ENCODE results near the gene CLCN2. TPM values are rescaled to one million over a fixed set of nuclear protein-coding genes. Genes with fewer than 3 reads are reported as not detected.

CLCN2 gene
- polyA plus RNA-seq, 2 of the 4 experiments (the other 2 are of a cell fraction), result 2.2 to 5.4 TPM

GRCh38 chr3:184372911-184373310 lies 11.5 kb upstream of the CLCN2 start:
- no peak for DNase-seq (ENCODE audit: low read depth in 1 of 2, low spot score in 1 of 2)
- ChIA-PET CTCF (interaction anchor here (0.9 to 13.6 kb wide), 10 partner anchors 9 to 188 kb away, joined by 3 to 171 read pairs (median 16); partner anchors contain the start of gene EPHB3), POLR2A (interaction anchor here (1.3 kb wide), 1 partner anchor 145 kb away, joined by 3 read pairs; no protein-coding TSS in a partner anchor)
- 67% methylated on average over 2 of the region's 5 CpGs for WGBS (ENCODE audit: missing lambda C conversion rate)
- Histone ChIP-seq H3K9me3 (no peaks in the 10 kb centered on the region), H3K4me1 (peaks cover 10% of the 10 kb centered on the region; the same call in 2 of the 3 replicates), H3K4me2 (no peak overlapping the region), H3K27ac (no peak overlapping the region), H3K4me3 (no peak overlapping the region)
- no peak for FAIRE-seq
- peak in 1 of 2 experiments; percentile 17; a peak in 1 of 6 replicates for ATAC-seq
- TF ChIP-seq MAX (IDR thresholded peaks at IDR 0.05) (no peak), CBX2 (IDR thresholded peaks at IDR 0.05; ENCODE audit: borderline replicate concordance, low read depth) (no peak), FOXS1 (CRISPR knock-in tag; IDR thresholded peaks at IDR 0.05) (no peak), HDAC2 (IDR thresholded peaks at IDR 0.05) (no peak), EHF (CRISPR knock-in tag; IDR thresholded peaks at IDR 0.05) (no peak), RARB (CRISPR knock-in tag; IDR thresholded peaks at IDR 0.05) (no peak), PBX3 (IDR thresholded peaks at IDR 0.05) (no peak), POLR2AphosphoS2 (conservative IDR thresholded peaks at IDR 0.05; ENCODE audit: low read length) (no peak), HMGXB4 (CRISPR knock-in tag; IDR thresholded peaks at IDR 0.05; ENCODE audit: borderline replicate concordance) (no peak), ZNF302 (CRISPR knock-in tag; IDR thresholded peaks at IDR 0.05) (no peak), RCOR1 (IDR thresholded peaks at IDR 0.05; ENCODE audit: low read depth, low read length) (no peak), NPAS2 (CRISPR knock-in tag; IDR thresholded peaks at IDR 0.05; ENCODE audit: borderline replicate concordance) (no peak), JUN (IDR thresholded peaks at IDR 0.05) (no peak), FOSL2 (IDR thresholded peaks at IDR 0.05) (no peak), FOSL2 (CRISPR knock-in tag; IDR thresholded peaks at IDR 0.05) (no peak), SMC3 (IDR thresholded peaks at IDR 0.05) (no peak), NR3C1 (IDR thresholded peaks at IDR 0.05) (no peak), USF2 (IDR thresholded peaks at IDR 0.05) (no peak), HES2 (IDR thresholded peaks at IDR 0.05) (no peak), ESRRA (IDR thresholded peaks at IDR 0.05; ENCODE audit: borderline replicate concordance, low read length) (no peak)

GRCh38 chr3:184372296-184372821 lies 11.0 kb upstream of the CLCN2 start:
- 64% methylated on average over 8 of the region's 8 CpGs for WGBS (ENCODE audit: missing lambda C conversion rate)
- FAIRE-seq (no peak), ATAC-seq (no peak), DNase-seq (ENCODE audit: low read depth in 1 of 2, low spot score in 1 of 2) (no peak)
- ChIA-PET CTCF (interaction anchor here (0.7 to 13.6 kb wide), 28 partner anchors 8 to 189 kb away, joined by 3 to 171 read pairs (median 6); partner anchors contain the start of gene EPHB3), POLR2A (interaction anchor here (1.2 to 1.6 kb wide), 3 partner anchors 10 to 145 kb away, joined by 3 read pairs; no protein-coding TSS in a partner anchor)
- H3K9me3 ChIP-seq, result no peaks in the 10 kb centered on the region
- no peak overlapping the region for H3K27ac ChIP-seq
- no peak overlapping the region for H3K4me3 ChIP-seq
- peaks cover 8% of the 10 kb centered on the region; the same call in 2 of the 3 replicates for H3K4me1 ChIP-seq
- no peak overlapping the region for H3K4me2 ChIP-seq
- TF ChIP-seq PHF8 (IDR thresholded peaks at IDR 0.05; ENCODE audit: borderline replicate concordance, low read depth), result no peak
- no peak for TF ChIP-seq ELK1 (IDR thresholded peaks at IDR 0.05; ENCODE audit: low read depth, low read length)
- TF ChIP-seq PBX3 (IDR thresholded peaks at IDR 0.05), result no peak
- no peak for TF ChIP-seq FOXS1 (CRISPR knock-in tag; IDR thresholded peaks at IDR 0.05)
- no peak for TF ChIP-seq GATA3 (IDR thresholded peaks at IDR 0.05; ENCODE audit: borderline replicate concordance)
- peak; percentile 37 for TF ChIP-seq MAFK (IDR thresholded peaks at IDR 0.05; ENCODE audit: partially characterized antibody)
- no peak for TF ChIP-seq HES2 (IDR thresholded peaks at IDR 0.05)
- TF ChIP-seq EP300 (IDR thresholded peaks at IDR 0.05), result no peak
- TF ChIP-seq CHD2 (IDR thresholded peaks at IDR 0.05; ENCODE audit: low read length, partially characterized antibody), result no peak

Data from A549 (cell line).